ENCODE results near the gene VPS37B.

VPS37B gene

GRCh38 chr12:122859303-122860039, 36.5 kb downstream of the VPS37B start:
- Histone ChIP-seq H3K79me2 (ENCODE audit: low read length) (no peaks in the 10 kb centered on the region), H3K4me1 (ENCODE audit: low read length) (no peaks in the 10 kb centered on the region), H3F3A (ENCODE audit: insufficient read depth, low read length) (no peaks in the 10 kb centered on the region), H2AFZ (ENCODE audit: low read length) (no peak overlapping the region), H3K9ac (ENCODE audit: low read length) (no peak overlapping the region), H4K20me1 (ENCODE audit: insufficient read depth, low read length) (no peaks in the 10 kb centered on the region), H3K27ac (ENCODE audit: low read length) (no peak overlapping the region), H3K4me3 (ENCODE audit: low read length) (no peak overlapping the region), H3K9me2 (replicated peaks; ENCODE audit: insufficient read depth, low read length) (no peaks in the 10 kb centered on the region), H3K36me3 (replicated peaks; ENCODE audit: insufficient read depth, low read length) (no peaks in the 10 kb centered on the region), H3K4me2 (ENCODE audit: low read depth, low read length) (no peak overlapping the region), H3K27me3 (replicated peaks; ENCODE audit: insufficient read depth, low read length) (no peaks in the 10 kb centered on the region), H3K9me3 (replicated peaks; ENCODE audit: insufficient read depth, low read length) (no peaks in the 10 kb centered on the region)
- DNase-seq: no peak
- TF ChIP-seq EZH2 (optimal IDR thresholded peaks at IDR 0.05; ENCODE audit: low read depth, low read length): no peak
- TF ChIP-seq EZH2phosphoT487 (IDR thresholded peaks at IDR 0.05; ENCODE audit: low read length): no peak
- TF ChIP-seq CTCF (IDR thresholded peaks at IDR 0.05; ENCODE audit: low read length): no peak

GRCh38 chr12:122858591-122859302, 37.2 kb downstream of the VPS37B start:
- TF ChIP-seq EZH2 (optimal IDR thresholded peaks at IDR 0.05; ENCODE audit: low read depth, low read length): no peak
- TF ChIP-seq EZH2phosphoT487 (IDR thresholded peaks at IDR 0.05; ENCODE audit: low read length): no peak
- TF ChIP-seq CTCF (IDR thresholded peaks at IDR 0.05; ENCODE audit: low read length): no peak
- no peaks in the 10 kb centered on the region for H3F3A ChIP-seq (ENCODE audit: insufficient read depth, low read length)
- H3K9me2 ChIP-seq (replicated peaks; ENCODE audit: insufficient read depth, low read length): no peaks in the 10 kb centered on the region
- no peak for DNase-seq
- H3K9ac ChIP-seq (ENCODE audit: low read length): no peak overlapping the region
- no peak overlapping the region for H3K27ac ChIP-seq (ENCODE audit: low read length)
- H3K9me3 ChIP-seq (replicated peaks; ENCODE audit: insufficient read depth, low read length): no peaks in the 10 kb centered on the region
- H2AFZ ChIP-seq (ENCODE audit: low read length): no peak overlapping the region
- no peak overlapping the region for H3K4me3 ChIP-seq (ENCODE audit: low read length)
- no peaks in the 10 kb centered on the region for H3K36me3 ChIP-seq (replicated peaks; ENCODE audit: insufficient read depth, low read length)
- no peak overlapping the region for H3K4me2 ChIP-seq (ENCODE audit: low read depth, low read length)
- no peaks in the 10 kb centered on the region for H3K4me1 ChIP-seq (ENCODE audit: low read length)
- no peaks in the 10 kb centered on the region for H3K79me2 ChIP-seq (ENCODE audit: low read length)
- H3K27me3 ChIP-seq (replicated peaks; ENCODE audit: insufficient read depth, low read length): no peaks in the 10 kb centered on the region
- no peaks in the 10 kb centered on the region for H4K20me1 ChIP-seq (ENCODE audit: insufficient read depth, low read length)

GRCh38 chr12:122858171-122858570, 37.8 kb downstream of the VPS37B start:
- Histone ChIP-seq H3K4me1 (ENCODE audit: low read length) (no peaks in the 10 kb centered on the region), H3K36me3 (replicated peaks; ENCODE audit: insufficient read depth, low read length) (no peaks in the 10 kb centered on the region), H3K9me2 (replicated peaks; ENCODE audit: insufficient read depth, low read length) (no peaks in the 10 kb centered on the region), H2AFZ (ENCODE audit: low read length) (no peak overlapping the region), H3K9me3 (replicated peaks; ENCODE audit: insufficient read depth, low read length) (no peaks in the 10 kb centered on the region), H3K9ac (ENCODE audit: low read length) (no peak overlapping the region), H3K27me3 (replicated peaks; ENCODE audit: insufficient read depth, low read length) (no peaks in the 10 kb centered on the region), H3K79me2 (ENCODE audit: low read length) (no peaks in the 10 kb centered on the region), H3K4me3 (ENCODE audit: low read length) (no peak overlapping the region), H3F3A (ENCODE audit: insufficient read depth, low read length) (no peaks in the 10 kb centered on the region), H3K4me2 (ENCODE audit: low read depth, low read length) (no peak overlapping the region), H4K20me1 (ENCODE audit: insufficient read depth, low read length) (no peaks in the 10 kb centered on the region), H3K27ac (ENCODE audit: low read length) (no peak overlapping the region)
- no peak for TF ChIP-seq CTCF (IDR thresholded peaks at IDR 0.05; ENCODE audit: low read length)
- no peak for TF ChIP-seq EZH2 (optimal IDR thresholded peaks at IDR 0.05; ENCODE audit: low read depth, low read length)
- DNase-seq: no peak
